ENCODE data around the gene RPS14.

GRCh38 chr5:150419630-150420270, 29.8 kb downstream of the RPS14 start:
- TF ChIP-seq CTCF (conservative IDR thresholded peaks at IDR 0.05 in 1 of 2, IDR thresholded peaks at IDR 0.05 in 1 of 2; ENCODE audit: extremely low read depth in 1 of 2, insufficient read depth in 1 of 2, low read depth in 1 of 2, low read length in 2 of 2) (no peak), EZH2 (IDR thresholded peaks at IDR 0.05; ENCODE audit: borderline replicate concordance, low read length) (no peak)

Data from mammary epithelial cell (primary cell).